Amniotic epithelial cell (primary cell): Measurements from ENCODE around the gene NEU1.
A peak's percentile ranks its signal among the peaks of the same experiment; 100 is the strongest.

Experiments
- DNase-seq: peaks from one replicate; pipeline ENCODE4 v3.0.0-alpha.2; 2010; ENCODE audit warnings: low read depth

NEU1 gene

DNA sequence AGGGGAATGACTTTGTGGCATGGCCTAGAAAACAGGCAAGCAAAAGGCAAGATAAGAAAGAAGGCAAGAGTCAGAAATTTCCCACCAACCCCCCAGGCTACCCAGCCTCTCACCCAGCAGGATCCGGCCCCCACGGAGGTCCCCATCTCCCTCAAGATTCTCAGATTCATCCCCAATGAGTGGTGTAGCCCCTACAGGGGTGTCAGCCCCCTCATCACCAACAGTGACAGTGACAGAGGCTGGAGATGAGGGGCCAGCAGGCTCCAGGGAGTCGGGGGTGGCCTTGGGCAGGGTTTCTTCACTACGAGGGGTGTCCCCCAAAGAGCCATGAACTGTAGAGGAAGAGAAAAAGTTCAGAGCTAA, 33.9 kb upstream of the NEU1 start:
- no peak for DNase-seq

DNA sequence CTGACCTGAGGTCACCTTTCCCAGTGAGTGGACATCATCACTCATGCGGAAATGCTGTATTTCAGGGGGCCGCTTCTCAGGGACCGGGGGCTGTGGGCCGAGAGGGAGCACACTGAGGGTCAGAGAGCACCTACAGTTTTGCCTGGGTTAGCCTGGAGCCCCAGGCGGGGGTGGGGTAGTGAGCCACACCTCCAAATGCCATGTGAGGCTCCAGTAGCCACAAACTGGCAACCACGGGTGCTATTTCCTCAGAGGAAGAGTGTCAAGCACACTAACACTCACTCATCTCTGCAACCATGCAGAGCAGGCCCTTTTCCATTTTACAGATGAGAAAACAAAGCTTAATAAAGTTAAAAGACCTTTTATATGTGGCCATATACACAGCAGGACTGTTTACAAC, 30.2 kb upstream of the NEU1 start:
- no peak for DNase-seq

DNA sequence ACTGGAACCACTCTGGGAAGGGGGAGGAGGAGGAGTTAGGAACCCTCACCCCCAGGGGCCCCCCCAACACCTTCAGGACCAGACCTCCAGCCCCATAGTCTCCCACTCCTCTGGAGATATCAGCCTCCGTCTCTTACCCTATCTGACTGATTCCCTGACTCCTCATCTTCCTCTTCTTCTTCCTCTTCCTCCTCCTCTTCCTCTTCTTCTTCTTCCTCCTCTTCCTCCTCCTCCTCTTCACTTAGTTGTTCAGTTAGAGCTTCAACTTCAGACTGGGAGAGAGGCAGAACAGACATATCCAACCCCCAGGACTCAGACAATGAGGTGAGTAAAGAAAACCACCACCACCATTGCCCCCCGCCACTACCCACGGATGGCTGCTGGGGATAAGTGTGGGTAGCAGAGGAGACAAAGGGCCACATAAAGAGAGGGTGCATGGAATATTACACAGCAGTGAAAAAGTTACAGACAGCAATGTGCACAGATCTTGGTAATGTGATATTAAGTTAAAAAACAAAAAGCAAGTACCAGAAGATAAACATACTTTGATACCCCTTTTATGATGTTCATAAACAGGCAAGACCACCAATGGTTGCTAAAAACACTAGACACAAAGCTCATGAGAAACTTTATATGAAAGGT, 26.8 kb upstream of the NEU1 start:
- DNase-seq, result no peak

DNA sequence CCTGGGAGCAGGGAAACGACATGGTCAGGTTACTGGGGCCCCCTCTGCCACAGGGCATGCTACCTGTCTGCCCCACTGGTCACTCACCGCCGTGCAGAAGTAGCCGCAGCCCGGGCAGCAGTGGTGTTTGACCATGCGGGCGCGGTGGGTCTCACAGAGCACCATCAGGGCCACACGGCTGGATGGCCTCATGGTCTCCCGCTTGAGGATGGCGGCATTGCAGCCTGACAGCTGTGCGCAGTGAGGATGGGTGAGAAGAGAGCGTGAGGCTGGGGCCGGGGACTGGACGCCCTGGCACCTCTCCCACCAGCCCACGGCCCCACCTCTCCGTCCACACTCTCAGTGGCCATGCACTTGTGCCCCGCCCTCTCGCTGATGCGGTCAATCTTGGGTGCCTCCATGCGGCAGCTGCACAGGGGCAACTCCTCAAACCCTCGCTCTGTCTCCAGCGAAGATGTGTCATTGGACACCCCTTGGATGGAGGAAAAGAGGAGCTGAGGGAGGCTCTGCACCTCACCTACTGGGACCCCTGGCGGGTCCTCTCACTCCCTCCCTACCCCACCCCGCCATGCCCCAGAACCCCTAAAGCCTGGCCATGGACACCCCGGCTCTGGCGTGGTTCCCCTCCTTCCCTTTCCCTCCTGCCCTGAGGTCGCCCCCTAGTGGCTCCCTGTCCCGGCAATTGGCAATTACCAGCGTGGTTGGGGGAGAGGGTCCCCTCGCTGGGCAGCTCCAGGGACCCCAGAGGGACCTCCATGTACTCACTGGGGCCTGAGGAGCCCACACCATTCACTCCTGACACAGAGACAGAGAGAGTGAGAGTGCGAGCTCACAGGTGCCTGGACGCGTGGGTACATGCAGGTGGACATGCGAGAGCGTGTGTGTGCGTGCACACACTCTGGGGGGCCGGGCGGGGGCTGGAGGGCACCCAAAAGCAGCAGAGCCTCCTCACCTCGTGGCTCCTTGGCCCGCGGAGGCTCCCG, 25.9 kb upstream of the NEU1 start:
- DNase-seq, result no peak

DNA sequence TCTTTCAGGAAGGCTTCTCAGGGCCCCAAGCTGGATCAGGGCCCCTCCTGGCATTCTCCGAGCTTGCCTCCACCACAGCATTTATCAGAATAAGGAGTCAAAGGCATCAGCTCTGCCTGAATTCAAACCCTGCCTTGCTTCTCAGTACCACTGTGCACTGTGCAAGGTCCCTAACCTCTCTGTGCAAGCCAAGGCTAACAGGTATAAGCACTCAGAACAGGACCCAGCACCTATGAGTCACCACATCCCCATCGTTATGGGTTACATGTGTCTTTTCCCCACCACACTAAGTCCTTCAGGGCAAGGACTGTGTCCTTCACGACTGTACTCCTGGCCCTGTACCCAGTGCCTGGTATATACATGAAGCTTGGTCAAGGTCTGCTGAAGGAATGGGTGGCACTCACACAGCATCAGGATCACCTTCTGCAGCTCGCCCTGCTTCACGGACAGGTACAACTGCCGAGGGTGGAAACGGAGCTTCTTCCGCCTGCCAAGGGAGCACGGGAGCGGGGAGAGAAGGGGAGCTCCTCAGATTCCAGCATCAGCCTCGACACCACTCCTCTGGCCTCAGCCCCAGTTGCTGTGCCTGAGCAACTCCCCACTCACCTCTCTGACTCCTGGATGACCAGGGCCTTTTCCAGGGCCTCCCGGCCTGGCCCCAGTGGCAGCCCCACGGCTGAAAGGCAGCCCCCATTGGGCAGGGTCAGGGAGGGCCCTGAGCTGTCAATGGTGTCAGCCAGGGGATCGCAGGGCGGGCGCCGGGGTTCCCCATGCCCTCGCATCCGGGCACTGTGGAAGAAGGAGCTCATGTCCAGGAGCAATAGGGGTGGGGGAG, 24.8 kb upstream of the NEU1 start:
- DNase-seq, result no peak

DNA sequence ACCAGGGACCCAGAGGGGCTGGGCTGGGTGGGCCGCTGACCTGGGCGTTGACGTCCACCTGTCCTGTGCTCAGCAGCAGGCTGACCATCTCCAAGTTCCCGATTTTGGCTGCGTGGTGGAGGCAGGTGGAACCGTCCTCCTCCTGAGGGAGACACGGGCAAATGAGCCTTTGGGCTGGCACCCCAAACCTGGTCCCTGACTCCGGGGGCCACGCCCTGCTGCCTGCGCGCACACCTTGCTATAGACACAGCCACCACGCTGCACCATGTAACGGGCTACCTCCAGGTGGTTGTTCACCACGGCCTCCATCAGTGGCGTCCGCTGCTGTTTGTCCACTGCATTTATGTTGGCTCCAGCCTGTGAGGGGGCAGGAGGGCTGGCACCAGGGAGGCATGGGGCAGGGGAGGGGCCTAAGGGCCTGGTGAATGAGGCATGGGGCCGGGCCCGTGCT, 23.9 kb upstream of the NEU1 start:
- no peak for DNase-seq

DNA sequence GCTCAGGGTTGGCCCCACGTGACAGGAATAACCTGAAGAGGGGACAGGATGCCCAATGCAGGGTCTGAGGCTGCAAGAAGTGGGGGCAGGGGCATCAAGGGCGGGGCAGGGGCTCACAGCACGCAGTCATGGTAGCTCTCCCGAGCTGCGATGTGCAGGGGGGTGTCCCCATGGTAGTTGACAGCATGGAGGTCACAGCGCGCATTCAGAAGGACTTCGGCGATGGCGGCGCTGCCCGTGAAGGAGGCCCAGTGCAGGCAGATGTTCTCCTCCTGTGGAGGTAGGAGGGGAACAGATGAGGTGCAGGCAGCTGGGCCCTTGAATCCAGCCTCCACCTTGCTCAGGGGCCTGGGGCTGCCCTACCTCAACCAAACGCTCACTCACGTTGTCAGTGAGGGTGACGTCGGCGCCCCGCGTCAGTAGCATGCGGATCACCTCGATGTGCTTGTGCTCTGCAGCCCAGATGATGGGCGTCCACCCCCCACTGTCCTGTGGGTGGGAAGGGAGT, 22.0 kb upstream of the NEU1 start:
- DNase-seq, result no peak

DNA sequence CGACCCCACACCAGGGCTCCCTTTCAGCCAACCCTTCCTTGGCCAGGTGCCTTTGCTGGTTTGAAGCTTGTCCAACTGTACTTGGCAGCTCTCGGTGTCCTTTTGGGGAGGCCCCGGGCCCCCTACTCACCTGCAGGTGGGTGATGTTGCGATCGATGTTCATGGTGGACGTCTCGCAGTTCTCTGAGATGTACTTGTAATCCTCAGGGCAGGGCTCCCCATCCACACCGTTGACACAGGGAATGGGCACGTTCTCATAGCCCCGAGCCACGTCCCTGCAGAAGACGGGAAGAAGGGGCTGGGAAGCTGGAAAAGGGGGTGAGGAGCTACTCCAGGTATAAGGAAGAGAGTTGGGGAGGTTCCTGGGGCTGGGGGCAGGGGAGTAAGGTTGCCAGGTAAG, 21.1 kb upstream of the NEU1 start:
- no peak for DNase-seq

DNA sequence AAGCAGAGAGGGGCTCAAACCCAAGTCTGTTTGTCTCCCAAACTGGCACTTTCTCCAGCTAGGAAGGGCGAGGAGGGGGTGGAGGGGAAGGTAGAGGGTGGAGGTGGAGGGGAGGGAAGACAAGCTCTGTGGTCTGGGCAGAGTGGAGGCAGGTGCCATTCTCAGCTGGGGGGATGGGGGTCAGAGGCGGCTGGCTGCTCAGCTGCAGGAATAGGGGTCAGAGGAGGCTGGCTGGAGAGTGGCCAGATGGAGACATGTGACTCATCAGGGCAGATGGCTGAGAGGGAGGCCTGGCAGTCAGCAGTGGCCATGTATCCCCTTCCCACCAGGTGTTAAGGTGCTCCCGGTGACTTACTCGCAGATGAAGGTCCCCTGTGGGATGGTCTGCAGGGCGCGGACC, 19.7 kb upstream of the NEU1 start:
- DNase-seq, result peak; percentile 40

DNA sequence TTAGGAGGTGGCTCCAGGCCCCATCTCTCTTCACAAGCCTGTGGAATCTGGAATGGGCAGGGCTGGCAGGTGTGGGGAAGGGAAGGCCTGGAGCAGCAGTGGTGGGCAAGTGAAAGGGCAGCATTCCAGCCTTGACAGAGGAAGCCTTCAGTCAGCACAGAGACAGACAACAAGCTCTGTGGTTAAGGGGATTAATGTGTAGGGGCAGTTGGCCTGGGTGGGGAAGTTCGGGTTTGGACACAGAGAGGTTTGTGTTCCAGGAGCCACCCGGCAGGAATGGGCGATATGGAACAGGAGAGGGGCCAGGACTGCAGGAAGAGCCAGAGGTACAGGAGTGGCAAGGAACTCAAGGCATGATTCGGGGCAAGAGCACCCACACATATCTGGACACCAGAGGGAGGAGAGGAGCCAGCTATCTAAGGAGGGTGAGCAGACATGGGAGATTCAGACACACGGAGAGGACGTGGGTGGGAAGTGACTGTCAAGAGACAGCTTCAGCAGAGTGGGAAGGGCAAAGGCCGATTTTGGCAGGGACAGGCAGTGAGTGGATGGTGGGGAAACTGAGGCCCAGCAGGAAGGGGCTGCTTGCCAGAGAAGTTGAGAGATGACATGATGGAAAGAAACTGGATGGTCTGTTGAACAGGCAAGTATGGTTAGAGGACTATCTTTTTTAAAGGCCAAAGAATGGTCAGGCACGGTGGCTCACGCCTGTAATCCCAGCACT, 18.7 kb upstream of the NEU1 start:
- DNase-seq, result no peak

DNA sequence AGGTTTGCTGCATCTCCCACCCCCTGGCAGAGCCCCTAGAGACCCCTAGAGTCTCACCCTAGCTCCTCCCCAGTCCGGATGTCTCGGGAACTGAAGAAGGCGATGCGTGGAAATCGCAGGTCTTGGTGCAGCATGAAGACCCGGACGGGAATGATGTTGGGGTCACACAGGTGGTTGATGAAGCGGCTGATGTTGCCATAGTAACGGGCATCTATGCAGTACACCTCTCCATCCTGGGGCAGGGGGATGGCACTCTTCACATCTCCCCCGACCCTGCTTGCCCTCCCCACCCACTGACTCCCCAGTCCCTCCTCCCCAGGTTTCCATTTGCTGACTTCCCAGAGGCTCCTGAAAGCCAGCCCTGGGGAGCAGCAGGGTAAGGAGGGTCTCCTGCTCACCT, 18.0 kb upstream of the NEU1 start:
- no peak for DNase-seq

DNA sequence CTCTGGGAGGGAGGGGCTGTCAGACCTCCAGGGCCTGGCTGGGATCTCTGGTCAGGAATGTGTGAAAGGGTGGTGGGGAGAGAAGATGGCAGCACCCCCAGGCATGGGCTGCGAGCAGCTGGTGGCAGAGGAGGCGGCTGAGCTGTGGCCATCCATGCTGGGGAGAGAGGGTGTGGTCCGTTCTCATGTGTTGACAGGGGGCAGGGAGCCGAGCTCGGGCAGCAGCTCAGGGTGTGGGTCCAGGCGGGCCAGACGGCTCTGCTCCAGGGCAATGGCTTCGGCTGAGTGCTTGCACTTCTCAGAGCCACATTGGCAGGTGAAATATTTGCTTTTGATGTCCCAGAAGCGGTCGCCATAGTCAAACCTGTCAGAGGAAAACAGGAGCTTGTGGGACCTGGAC, 17.3 kb upstream of the NEU1 start:
- DNase-seq, result no peak

DNA sequence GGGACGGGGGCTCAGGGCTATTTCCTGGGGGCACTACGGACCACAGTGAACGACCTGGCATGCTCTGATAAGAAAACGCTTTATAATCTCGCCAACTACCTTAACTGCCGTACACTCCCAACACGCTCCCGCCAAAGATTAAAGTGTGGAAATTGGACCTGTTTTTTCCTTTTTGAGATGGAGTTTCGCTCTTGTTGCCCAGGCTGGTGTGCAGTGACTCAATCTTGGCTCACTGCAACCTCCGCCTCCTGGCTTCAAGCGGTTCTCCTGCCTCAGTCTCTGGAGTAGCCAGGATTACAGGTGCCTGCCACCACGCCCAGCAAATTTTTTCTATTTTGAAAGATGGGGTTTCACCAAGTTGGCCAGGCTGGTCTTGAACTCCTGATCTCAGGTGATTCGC, 16.5 kb upstream of the NEU1 start:
- no peak for DNase-seq

DNA sequence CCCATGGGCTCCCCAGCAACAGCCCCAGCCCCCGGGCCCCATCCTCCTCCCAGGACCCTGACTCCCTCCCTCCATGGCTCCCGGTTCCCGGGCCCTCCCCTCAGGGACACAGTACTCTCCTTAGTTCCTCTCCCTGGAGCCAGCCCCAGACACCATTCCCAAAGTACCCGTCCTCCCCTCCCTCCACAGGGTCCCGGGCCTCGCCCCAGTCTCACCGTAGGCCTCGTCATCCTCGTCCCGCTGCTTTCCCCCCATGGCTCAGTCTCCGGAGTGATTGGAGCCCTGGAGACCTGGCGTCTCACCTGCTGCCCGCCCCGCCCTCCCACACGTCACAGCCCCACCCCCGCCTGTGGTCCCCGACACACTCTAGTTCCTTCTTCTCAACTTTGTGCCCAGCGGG, 16.1 kb upstream of the NEU1 start, which contains the start of gene SLC44A4:
Gene SLC44A4, minus strand, starts transcription at position 272 of the 400 bp plus-strand sequence. Its CDS starts 17 bp downstream, at position 255.
- DNase-seq, result no peak

DNA sequence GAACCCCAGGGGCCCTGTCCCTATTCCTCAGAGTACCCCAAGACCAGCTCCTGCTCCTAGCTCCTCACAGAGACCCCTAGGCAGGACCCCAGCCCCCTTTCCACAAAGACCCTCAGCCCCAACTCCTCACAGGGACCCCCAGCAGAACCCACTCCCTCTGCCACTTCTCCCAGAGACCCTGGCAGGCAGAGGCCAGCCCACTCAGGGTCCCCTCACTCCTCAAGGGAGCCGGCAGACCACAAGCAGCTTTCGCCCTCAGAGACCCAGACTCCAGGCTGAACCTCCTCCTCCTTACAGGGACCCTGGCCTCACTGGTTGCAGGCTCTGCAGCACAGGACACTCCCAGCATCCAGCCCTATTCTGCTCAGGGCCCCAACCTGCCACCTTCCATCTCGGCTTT, 15.6 kb upstream of the NEU1 start:
- DNase-seq, result no peak

DNA sequence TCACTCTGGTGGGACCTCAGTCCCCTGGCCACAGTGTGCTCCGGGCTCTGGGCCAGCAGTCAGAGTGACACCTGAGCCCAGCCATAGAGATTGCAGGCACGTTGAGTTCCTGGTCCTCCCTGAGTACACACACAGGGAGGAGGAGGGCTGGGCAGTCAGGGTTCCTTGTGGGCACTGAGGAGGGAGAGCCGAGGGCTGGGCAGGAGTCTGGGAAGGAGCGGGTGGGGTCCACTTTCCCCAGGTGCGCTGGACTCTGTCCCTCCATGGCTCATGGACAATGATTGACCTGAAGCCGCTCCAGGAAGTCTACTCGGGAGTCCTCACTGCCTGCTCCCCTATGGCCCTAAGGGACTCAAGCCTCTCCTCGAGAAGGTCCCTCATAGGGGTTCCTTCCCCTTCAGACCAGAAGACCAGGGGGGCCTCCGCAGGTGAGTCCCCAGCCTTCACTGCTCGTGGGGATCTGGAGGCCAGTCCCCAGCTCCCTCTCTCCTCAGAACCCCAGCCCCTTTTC, 15.1 kb upstream of the NEU1 start:
- DNase-seq, result no peak

DNA sequence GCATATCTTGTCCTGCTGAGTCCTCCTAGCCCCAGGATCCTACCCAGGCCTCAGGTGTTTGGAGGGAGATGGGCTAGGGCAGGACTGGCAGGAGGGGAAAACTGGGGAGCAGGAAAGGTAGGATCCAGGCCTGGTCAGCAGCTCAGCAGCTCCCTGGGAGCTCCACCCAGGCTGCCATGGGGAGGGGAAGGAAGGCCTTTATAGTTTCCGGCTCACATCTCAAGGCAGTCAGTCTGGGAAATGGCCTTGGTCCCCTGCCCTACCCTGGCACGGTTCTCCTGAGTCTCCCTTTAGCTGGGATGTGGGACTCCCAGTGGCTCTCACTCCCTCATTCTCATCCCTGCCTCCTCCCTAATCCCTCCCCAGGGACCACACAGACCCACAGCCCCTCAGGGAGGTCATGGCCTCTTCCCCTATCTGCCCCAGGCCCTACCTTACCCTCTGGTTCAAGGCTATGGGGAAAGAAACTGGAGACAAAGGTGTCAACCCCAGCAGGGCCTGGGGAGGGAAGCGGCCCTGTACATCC, 14.6 kb upstream of the NEU1 start:
- DNase-seq, result no peak

DNA sequence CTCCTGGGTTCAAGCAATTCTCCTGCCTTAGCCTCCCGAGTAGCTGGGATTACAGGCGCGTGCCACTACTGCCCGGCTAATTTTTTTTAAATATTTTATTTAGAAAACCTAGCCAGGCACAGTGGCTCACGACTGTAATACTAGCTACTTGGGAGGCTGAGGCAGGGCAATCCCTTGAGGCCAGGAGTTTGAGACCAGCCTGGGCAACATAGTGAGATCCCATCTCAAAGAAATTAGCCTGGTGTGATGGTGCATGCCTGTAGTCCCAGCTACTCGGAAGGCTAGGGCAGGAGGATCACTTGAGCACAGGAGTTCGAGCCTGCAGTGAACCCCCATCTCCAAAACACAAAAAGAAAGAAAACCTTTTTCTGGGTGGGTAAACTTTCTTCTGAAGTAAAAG, 13.7 kb upstream of the NEU1 start:
- DNase-seq, result no peak

DNA sequence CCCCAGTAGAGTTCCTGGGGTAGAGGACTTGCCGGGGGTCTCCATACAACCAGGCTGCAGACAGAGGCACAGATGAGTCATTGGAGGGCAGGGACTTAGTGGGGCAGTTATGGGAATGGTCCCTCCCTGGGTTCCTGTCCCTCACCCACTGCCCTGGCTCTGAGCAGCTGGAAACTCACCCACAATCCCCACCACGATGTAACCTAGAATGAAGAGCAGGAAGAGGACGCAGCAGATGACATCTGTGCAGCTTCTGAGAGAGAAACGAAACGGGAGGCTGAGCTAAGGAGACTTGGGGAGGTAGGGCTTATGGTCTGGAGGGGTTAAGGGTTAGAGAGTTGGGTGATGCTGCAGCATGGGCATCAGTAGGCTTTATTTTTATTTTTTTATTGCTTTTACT, 13.3 kb upstream of the NEU1 start:
- DNase-seq, result no peak

DNA sequence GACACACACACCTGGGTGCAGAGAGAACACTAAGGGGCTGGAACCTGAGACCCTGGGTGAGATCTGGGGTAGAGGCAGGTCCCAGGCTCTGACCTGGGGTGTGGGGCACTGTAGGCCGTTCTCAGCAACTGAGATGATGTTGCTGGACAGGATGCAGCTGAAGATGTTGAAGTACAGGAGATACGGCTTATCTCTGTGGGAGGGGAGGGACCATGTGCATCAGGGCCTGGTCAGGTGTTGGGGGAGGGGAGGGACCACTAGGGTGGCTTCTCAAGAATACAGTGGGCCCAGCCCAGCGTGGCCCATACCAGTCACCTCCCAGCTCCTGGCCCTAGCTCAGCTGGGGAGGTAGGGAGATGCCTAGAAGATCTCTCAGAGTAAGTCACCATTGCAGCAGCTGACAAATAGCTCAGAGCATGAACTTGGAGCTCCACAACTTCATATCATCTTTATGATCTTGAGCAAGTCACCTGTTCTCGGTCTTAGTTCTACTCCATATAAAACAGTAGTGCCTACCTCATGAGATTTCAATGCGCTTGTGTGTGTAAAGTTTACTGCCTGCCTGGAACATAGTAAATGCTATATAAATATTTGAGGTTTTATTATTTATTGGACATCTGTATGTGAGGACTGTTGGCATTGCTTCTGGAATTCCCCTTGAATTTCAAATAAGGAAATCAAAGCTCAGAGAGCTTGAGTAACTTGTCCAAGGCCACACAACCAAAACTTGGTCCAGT, 12.4 kb upstream of the NEU1 start:
- no peak for DNase-seq
